ENCODE data around the gene GDPD3.
"Not testable (repeated sequence)": the region's sequence is repeated elsewhere in the genome, so short reads cannot be mapped to it uniquely, and the experiment has no call there.

Gene GDPD3

GRCh38 chr16:30113031-30113710, at the start of gene GDPD3:
Gene GDPD3 (minus strand): TSS chr16:30113537. CDS start chr16:30113478, 59 bp downstream.
- DNase-seq: no peak

DNA sequence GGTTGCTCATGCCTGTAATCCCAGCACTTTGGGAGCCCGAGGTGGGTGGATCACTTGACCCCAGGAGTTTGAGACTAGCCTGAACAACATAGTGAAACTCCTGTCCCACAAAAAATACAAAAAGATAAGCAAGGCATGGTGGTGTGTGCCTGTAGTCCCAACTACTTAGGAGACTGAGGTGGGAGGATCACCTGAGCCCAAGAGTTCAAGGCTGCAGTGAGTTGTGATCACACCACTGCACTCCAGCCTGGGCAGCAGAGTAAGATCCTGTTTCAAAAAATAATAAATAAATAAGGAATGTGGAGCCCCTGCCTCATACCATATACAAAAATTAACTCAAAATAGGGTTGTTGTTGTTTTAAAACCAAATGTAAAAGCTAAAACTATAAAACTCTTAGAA, 43.9 kb upstream of the GDPD3 start:
- no peak for DNase-seq

GRCh38 chr16:30155188-30155587, 41.9 kb upstream of the GDPD3 start:
- no peak for DNase-seq

DNA sequence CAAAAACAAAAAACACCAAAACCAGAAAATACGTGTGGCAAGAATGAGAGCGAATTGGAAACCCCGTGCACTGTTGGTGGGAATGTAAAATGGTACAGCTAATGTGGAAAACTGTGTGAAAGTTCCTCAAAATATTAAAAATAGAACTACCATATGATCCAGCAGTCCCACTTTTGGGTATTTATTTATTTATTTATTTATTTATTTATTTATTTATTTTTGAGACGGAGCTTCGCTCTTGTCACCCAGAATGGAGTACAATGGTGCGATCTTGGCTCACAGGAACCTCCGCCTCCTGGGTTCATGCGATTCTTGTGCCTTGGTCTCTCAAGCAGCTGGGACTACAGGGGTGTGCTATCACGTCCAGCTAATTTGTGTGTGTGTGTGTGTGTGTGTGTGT, 39.2 kb upstream of the GDPD3 start:
- DNase-seq: no peak

DNA sequence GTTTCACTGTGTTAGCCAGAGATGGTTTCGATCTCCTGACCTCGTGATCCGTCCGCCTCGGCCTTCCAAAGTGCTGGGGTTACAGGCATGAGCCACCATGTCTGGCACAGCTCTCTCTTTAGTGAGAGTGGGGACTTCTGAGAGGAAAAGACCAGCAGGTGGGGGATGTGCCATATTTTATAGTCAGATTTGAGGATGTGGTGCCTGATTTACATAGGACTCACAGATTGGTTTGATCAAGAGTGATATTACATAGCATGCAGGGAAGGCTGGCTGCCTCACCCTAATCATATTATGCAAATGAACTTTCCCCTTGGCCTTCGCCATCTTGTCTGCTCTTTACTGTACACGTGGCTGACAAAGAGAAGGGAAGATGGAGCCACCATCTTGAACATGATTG, 37.8 kb upstream of the GDPD3 start:
- DNase-seq: no peak

DNA sequence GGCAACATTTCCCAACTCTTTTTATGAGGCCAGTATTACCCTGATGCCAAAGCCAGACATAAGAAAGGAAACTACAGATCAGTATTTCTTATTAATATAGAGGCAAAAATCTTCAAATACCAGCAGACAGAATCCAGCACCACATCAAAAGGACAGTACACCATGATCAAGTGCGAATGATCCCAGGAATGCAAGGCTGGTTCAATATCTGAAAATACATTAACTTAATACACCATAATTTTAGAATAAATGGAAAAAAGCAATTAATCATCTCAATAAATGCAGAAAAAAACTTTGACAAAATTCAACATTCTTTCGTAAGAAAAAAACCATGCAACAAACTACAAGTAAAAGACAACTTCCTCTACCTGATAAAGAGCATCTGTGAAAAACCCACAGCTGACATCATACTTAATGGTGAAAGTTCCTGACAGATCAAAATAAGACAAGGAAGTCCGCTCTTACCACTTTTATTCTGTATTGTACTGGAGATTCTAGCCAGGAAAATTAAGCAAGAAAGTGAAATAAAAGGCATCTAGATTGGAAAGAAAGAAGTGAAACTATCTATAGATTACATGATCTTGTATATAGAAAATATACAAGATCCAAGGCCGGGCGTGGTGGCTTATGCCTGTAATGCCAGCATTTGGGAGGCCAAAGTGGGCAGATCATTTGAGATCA, 36.1 kb upstream of the GDPD3 start:
- DNase-seq: no peak

GRCh38 chr16:30147843-30148510, 34.6 kb upstream of the GDPD3 start:
- DNase-seq: no peak

- DNase-seq: no peak
Measured at GRCh38 chr16:30145657-30146056, 32.3 kb upstream of the GDPD3 start.

GRCh38 chr16:30144917-30145316, 31.6 kb upstream of the GDPD3 start:
- no peak for DNase-seq

DNA sequence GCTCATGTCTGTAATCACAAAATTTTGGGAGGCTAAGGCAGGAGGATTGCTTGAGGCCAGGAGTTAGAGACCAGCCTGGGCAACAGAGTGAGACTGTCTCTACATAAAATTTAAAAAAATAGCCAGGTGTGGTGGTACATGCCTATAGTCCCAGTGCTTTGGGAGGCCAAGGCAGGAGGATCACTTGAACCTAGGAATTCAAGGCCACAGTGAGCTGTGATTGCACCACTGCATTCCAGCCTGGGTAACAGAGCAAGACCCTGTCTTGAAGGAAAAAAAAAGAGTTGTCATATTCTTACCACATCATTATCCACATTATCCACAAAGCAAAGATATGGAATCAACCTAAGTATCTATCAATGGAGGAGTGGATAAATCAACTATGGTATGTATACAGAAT, 30.7 kb upstream of the GDPD3 start:
- no peak for DNase-seq

DNA sequence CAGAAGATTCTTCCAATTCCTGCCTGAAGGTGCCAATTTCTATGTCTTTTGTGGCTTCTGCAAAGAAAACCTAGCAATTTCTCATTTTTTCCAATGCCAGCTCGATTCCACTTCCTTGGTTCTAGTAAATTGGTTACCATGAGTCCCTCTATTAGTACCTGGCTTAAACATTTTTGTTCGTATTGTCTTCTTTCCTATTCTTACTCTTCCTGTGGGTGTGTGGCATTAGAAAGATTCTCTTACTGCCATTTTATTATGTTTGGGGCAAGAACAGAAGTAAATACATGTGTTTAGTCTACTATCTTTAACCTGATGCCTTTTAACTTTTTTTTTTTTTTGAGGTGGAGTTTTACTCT, 30.0 kb upstream of the GDPD3 start:
- no peak for DNase-seq

DNA sequence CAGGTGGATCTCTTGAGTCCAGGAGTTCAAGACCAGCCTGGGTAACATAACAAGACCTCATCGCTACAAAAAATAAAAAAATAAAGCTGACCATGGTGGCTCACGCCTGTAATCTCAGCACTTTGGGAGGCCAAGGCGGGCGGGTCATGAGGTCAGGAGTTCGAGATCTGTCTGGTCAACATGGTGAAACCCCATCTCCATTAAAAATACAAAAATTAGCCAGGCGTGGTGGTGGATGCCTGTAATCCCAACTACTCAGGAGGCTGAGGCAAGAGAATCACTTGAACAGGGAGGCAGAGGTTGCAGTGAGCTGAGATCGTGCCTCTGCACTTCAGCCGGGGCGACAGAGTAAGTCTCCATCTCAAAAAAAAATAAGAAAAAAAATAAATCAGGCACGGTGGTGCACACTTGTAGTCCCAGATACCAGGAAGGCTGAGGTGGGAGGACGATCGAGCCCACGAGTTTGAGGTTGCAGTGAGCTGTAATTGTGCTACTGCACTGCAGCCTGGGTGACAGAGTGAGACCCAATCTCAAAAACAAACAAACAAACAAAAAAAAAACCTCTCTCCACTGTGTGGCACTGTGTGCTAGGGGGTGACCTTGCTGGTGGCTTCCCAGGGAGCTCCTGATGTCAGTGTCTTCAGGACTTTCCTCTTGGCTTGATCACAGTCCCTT, 29.5 kb upstream of the GDPD3 start:
- DNase-seq: no peak

- DNase-seq: no peak
Measured at GRCh38 chr16:30141750-30142149, 28.4 kb upstream of the GDPD3 start.

GRCh38 chr16:30139583-30140481, 26.5 kb upstream of the GDPD3 start:
- no peak for DNase-seq

- no peak for DNase-seq
Measured at GRCh38 chr16:30137897-30138296, 24.6 kb upstream of the GDPD3 start.

DNA sequence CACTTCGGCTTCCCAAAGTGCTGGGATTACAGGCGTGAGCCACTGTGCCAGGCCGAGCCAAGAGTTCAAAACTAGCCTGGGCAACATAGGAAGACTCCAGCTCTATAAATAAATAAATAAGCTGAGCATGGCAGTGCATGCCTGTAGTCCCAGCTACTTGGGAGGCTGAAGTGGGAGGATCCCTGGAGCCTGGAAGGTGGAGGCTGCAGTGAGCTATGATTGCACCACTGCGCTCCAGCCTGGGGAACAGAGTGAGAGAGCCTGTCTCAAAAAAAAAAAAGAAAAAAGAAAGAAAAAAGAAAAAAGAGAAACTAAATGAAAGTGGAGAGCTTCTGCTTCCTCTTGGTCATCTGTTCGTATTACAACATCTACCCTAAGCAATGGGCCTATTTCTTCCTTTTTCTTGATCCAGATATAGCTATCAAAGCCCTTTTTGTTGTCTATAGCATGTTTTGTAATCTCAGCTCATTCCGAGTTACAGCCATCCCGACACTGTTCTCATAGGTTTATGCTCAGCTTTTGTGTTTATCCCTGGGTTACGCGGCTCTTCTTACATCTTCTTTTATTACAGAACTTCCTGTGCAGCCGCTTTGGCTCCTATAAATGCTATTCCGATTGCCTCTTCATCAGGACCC, 23.8 kb upstream of the GDPD3 start:
- no peak for DNase-seq

DNA sequence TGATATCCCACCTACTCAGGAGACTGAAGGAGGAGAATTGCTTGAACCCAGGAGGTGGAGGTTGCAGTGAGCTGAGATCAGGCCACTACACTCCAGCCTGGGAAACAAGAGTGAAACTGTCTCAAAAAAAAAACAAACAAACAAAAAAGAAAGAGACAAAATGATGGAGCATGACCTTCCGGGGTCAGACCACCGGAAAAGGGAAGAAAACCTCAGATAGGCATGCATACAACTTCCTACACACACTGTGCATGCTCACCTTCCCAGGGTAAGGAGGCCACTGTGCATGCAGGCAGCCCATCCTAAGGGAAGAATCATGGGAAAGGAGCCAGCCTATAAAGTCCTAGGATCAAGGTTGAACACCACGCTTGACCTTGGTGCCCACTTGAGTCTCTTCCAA, 19.3 kb upstream of the GDPD3 start:
- DNase-seq: no peak

DNA sequence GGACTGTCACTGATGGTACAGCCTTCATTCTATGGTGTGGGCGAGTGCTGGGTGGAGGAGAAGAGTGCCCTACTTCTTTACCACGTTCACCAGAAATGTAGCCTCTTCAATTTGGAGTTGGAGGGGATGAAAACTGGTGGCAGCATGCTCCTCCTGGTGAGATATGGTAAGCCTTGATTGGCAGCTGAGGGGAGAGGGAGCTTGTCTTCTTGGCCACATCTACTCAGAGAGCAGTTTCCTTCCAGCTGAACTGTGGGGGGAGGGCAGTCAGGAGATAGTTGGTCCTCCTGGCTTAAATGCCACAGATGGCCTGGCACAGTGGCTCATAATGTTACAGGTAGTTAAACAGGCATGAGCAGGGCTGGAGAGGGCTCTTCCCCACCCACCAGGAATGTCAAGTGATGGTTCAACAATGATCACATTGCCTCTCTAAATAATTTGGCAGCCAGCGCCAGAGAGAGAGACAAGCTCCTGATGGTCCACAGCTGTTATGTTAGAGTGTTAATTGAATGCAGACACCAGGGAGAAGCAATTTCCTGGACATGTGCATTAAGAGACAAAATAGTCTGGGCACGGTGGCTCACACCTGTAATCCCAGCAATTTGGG, 18.6 kb upstream of the GDPD3 start:
- DNase-seq: no peak

DNA sequence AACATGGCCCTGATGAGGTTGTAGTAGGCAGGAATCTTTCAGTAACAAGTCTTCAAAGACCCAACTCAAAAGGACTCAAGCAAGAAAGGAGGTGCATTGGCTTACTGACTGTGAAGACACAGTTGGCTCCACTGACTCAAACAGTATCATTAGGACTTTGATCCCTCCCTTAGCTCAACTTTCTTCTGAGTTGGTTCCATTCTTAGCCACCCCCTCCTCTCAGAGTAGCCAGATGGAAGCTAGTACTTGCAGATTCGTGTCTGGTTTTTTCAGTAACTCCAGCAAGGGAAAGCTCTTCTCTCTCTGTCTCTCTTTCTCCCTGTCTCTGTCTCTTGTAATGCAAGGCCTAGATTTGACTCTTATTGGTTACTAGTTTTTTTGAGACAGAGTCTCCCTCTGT, 14.7 kb upstream of the GDPD3 start:
- DNase-seq: no peak

DNA sequence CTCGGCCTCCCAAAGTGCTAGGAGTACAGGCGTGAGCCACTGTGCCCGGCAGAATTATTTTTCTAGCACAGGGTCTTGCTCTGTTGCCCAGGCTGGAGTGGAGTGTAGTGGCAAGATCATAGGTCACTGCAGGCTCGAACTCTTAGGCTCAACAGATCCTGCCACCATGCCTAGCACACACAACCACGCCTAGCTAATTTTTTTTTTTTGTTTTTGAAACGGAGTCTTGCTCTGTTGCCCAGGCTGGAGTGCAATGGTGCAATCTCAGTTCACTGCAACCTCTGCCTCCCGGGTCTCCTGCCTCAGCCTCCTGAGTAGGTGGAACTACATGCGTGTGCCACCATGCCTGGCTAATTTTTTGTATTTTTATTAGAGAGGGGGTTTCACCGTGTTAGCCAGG, 12.4 kb upstream of the GDPD3 start:
- DNase-seq: not testable (repeated sequence)

DNA sequence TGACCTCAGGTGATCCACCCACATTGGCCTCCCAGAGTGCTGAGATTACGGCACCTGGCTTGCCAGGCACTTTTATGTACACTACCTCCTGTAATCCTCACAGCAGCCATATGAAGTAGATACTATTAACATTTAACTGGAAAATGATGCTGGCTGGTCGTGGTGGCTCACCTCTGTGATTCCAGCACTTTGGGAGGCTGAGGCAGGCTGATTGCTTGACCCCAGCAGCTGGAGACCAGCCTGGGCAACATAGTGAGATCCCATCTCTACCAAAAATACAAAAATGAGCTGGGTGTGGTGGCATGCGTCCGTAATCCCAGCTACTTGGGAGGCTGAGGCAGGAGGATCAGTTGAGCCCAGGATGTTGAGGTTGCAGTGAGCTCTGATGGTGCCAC, 11.6 kb upstream of the GDPD3 start:
- DNase-seq: no peak
